C4-2B (cell line): Measurements from ENCODE around the gene KCNJ6.

Source experiments
- CTCF ChIP-seq: fragments of 450-650 bp; conservative IDR thresholded peaks from 2 replicates; pipeline ENCODE4 v1.5.1; 2017; ENCODE audit warnings: mild to moderate bottlenecking
- ZFX ChIP-seq: fragments of 450-650 bp; IDR thresholded peaks from 2 replicates; pipeline ENCODE4 v1.6.1; 2017

GRCh38 chr21:37601915-37602314, 314.3 kb downstream of the KCNJ6 start:
- TF ChIP-seq CTCF (no peak), ZFX (no peak)
